Hepatocyte (in vitro differentiated cells): Measurements from ENCODE around the gene CABP2. TPM values are rescaled to one million over a fixed set of nuclear protein-coding genes. Genes with fewer than 3 reads are reported as not detected.
A peak's percentile ranks its signal among the peaks of the same experiment; 100 is the strongest.

ENCODE experiments used
- DNase-seq: peaks from one replicate; pipeline ENCODE4 v3.0.0-alpha.2; 2016; ENCODE audit warnings: low spot score
- H2AFZ ChIP-seq: fragments of 200-600 bp; sonication (generic); 2 replicates; pipeline ENCODE4 v1.6.0; 2016; ENCODE audit warnings: antibody characterized with exemption, mild to moderate bottlenecking
- H3K27ac ChIP-seq: fragments of 200-600 bp; sonication (generic); 2 replicates; pipeline ENCODE4 v1.5.1; 2016; ENCODE audit warnings: mild to moderate bottlenecking
- H3K27me3 ChIP-seq: fragments of 200-600 bp; sonication (generic); 2 replicates; pipeline ENCODE4 v1.6.1; 2016
- H3K36me3 ChIP-seq: fragments of 200-600 bp; sonication (generic); replicated peaks from 2 replicates; pipeline ENCODE4 v1.5.1; 2016; ENCODE audit warnings: low read depth; ENCODE audit not compliant: insufficient read depth
- H3K4me1 ChIP-seq: fragments of 200-600 bp; sonication (generic); 2 replicates; pipeline ENCODE4 v1.5.1; 2016; ENCODE audit warnings: mild to moderate bottlenecking, moderate library complexity; ENCODE audit not compliant: insufficient read depth
- H3K4me2 ChIP-seq: fragments of 200-600 bp; sonication (generic); 2 replicates; pipeline ENCODE4 v1.6.0; 2016
- H3K4me3 ChIP-seq: fragments of 200-600 bp; sonication (generic); 2 replicates; pipeline ENCODE4 v1.5.1; 2016; ENCODE audit warnings: mild to moderate bottlenecking
- H3K79me2 ChIP-seq: fragments of 200-600 bp; sonication (generic); 2 replicates; pipeline ENCODE4 v1.6.0; 2017; ENCODE audit warnings: mild to moderate bottlenecking
- H3K9me2 ChIP-seq: fragments of 200-600 bp; sonication (generic); replicated peaks from 2 replicates; pipeline ENCODE4 v1.6.0; 2017; ENCODE audit warnings: mild to moderate bottlenecking; ENCODE audit not compliant: insufficient read depth
- H3K9me3 ChIP-seq: fragments of 200-600 bp; sonication (generic); 2 replicates; pipeline ENCODE4 v1.5.1; 2016; ENCODE audit warnings: low read depth, mild to moderate bottlenecking
- H4K20me1 ChIP-seq: fragments of 200-600 bp; sonication (generic); 2 replicates; pipeline ENCODE4 v1.6.0; 2016; ENCODE audit warnings: mild to moderate bottlenecking; ENCODE audit not compliant: insufficient read depth, poor library complexity, severe bottlenecking
- CTCF ChIP-seq: fragments of 200-600 bp; sonication (generic); IDR thresholded peaks from 2 replicates; pipeline ENCODE4 v1.5.1; 2016; ENCODE audit warnings: antibody characterized with exemption, mild to moderate bottlenecking; ENCODE audit not compliant: poor library complexity
- EZH2 ChIP-seq: fragments of 200-600 bp; sonication (generic); IDR thresholded peaks from 2 replicates; pipeline ENCODE4 v1.6.1; 2016; ENCODE audit warnings: antibody characterized with exemption, mild to moderate bottlenecking, borderline replicate concordance
- EZH2phosphoT487 ChIP-seq: fragments of 200-600 bp; sonication (generic); IDR thresholded peaks from one replicate; pipeline ENCODE4 v1.6.1; 2018; ENCODE audit warnings: antibody characterized with exemption, mild to moderate bottlenecking, low read depth, moderate library complexity; ENCODE audit not compliant: unreplicated experiment, severe bottlenecking
- WGBS: methylation state at CpG from one replicate; pipeline ENCODE4 v1.1.6; 2016; ENCODE audit warnings: low lambda C conversion rate; ENCODE audit errors: missing lambda C conversion rate; 5-methylcytosine and 5-hydroxymethylcytosine counted together
- polyA plus RNA-seq: library from polyadenylated mRNA; unstranded; fragments of >200 nt; fragmentation: Nextera tagmentation; extraction: Ambion mirVana; gene quantifications from 2 replicates; pipeline ENCODE4 v1.2.1, GENCODE V29; 2016
- total RNA-seq: library from RNA; depleted of rRNA; stranded (reverse); fragments of >200 nt; gene quantifications from 2 replicates; pipeline ENCODE4 v1.2.3, GENCODE V29; 2014

Gene CABP2
- total and polyA plus RNA-seq, 2 experiments from 2014 or later: not detected

GRCh38 chr11:67503119-67504004, 19.9 kb downstream of the CABP2 start:
- H3K9me2 ChIP-seq: no peaks in the 10 kb centered on the region
- peaks cover 18% of the 10 kb centered on the region for H3K4me1 ChIP-seq
- peak overlapping the region; percentile 97 for H3K4me2 ChIP-seq
- H4K20me1 ChIP-seq: peaks cover 9% of the 10 kb centered on the region
- 81% methylated on average over 19 of the region's 19 CpGs for WGBS
- no peaks in the 10 kb centered on the region for H3K27me3 ChIP-seq
- DNase-seq: no peak
- no peaks in the 10 kb centered on the region for H3K9me3 ChIP-seq
- no peaks in the 10 kb centered on the region for H3K36me3 ChIP-seq
- H3K79me2 ChIP-seq: peaks cover 22% of the 10 kb centered on the region
- peak overlapping the region; percentile 76 for H3K4me3 ChIP-seq
- no peak for TF ChIP-seq EZH2
- TF ChIP-seq CTCF: no peak
- no peak for TF ChIP-seq EZH2phosphoT487
- H2AFZ ChIP-seq: no peak overlapping the region
- H3K27ac ChIP-seq: no peak overlapping the region

- peaks cover 9% of the 10 kb centered on the region for H4K20me1 ChIP-seq
- H2AFZ ChIP-seq: no peak overlapping the region
- H3K4me3 ChIP-seq: no peak overlapping the region
- H3K9me3 ChIP-seq: no peaks in the 10 kb centered on the region
- no peak overlapping the region for H3K27ac ChIP-seq
- no peak for DNase-seq
- H3K4me2 ChIP-seq: no peak overlapping the region
- H3K27me3 ChIP-seq: no peaks in the 10 kb centered on the region
- WGBS: 93% methylated on average over 14 of the region's 18 CpGs
- H3K79me2 ChIP-seq: peaks cover 22% of the 10 kb centered on the region
- H3K36me3 ChIP-seq: no peaks in the 10 kb centered on the region
- H3K4me1 ChIP-seq: peaks cover 18% of the 10 kb centered on the region
- H3K9me2 ChIP-seq: no peaks in the 10 kb centered on the region
- TF ChIP-seq CTCF (no peak), EZH2 (no peak), EZH2phosphoT487 (no peak)
These were observed 20.8 kb downstream of the CABP2 start for GRCh38 chr11:67502328-67502979.

GRCh38 chr11:67501854-67502253, 21.4 kb downstream of the CABP2 start:
- Histone ChIP-seq H3K9me2 (no peaks in the 10 kb centered on the region), H4K20me1 (peaks cover 9% of the 10 kb centered on the region), H3K36me3 (no peaks in the 10 kb centered on the region), H3K4me2 (no peak overlapping the region), H3K4me3 (no peak overlapping the region), H3K27me3 (no peaks in the 10 kb centered on the region), H3K9me3 (no peaks in the 10 kb centered on the region), H3K27ac (no peak overlapping the region), H3K79me2 (peaks cover 17% of the 10 kb centered on the region), H3K4me1 (peaks cover 17% of the 10 kb centered on the region), H2AFZ (no peak overlapping the region)
- no peak for TF ChIP-seq EZH2
- TF ChIP-seq CTCF: no peak
- TF ChIP-seq EZH2phosphoT487: no peak
- no peak for DNase-seq
- 98% methylated on average over 18 of the region's 18 CpGs for WGBS
